Panc1 (cell line): ENCODE results near the gene BBS9.

Source experiments
- CTCF ChIP-seq: fragments of 450-650 bp; IDR thresholded peaks from 2 replicates; pipeline ENCODE4 v1.5.1; 2017; ENCODE audit warnings: mild to moderate bottlenecking
- POLR2AphosphoS5 ChIP-seq: IDR thresholded peaks from 2 replicates; pipeline ENCODE4 v1.6.1; 2012; ENCODE audit warnings: mild to moderate bottlenecking, low read depth, low read length, moderate library complexity
- SIN3A ChIP-seq: IDR thresholded peaks from 2 replicates; pipeline ENCODE4 v1.6.1; 2012; ENCODE audit warnings: low read depth, mild to moderate bottlenecking, low read length, moderate library complexity, borderline replicate concordance; ENCODE audit not compliant: insufficient read depth

GRCh38 chr7:33287738-33288137 lies 158.4 kb downstream of the BBS9 start:
- TF ChIP-seq CTCF (no peak), SIN3A (no peak), POLR2AphosphoS5 (no peak)
